ENCODE data around the gene ZNF485.

ZNF485 gene

GRCh38 chr10:43640603-43641002 lies 34.4 kb downstream of the ZNF485 start:
- DNase-seq (no peak), ATAC-seq (no peak)
- no peak overlapping the region for H3K27ac Mint-ChIP-seq
- H3K4me1 Mint-ChIP-seq = no peaks in the 10 kb centered on the region
- H3K9me3 Mint-ChIP-seq = peaks cover 48 to 67% of the 10 kb centered on the region in 2 donors
- H3K27me3 Mint-ChIP-seq = no peaks in the 10 kb centered on the region
- no peak overlapping the region for H3K4me3 Mint-ChIP-seq

GRCh38 chr10:43644252-43644651 lies 38.0 kb downstream of the ZNF485 start:
- DNase-seq (no peak), ATAC-seq (no peak)
- Mint-ChIP-seq H3K27ac (no peak overlapping the region), H3K4me1 (peaks cover 12% of the 10 kb centered on the region), H3K9me3 (peaks cover 39 to 53% of the 10 kb centered on the region in 2 donors), H3K27me3 (no peaks in the 10 kb centered on the region), H3K4me3 (no peak overlapping the region)

GRCh38 chr10:43645866-43646265 lies 39.6 kb downstream of the ZNF485 start:
- no peak overlapping the region for H3K27ac Mint-ChIP-seq

GRCh38 chr10:43647576-43647975 lies 41.3 kb downstream of the ZNF485 start:
- Mint-ChIP-seq H3K27ac (peak overlapping the region; percentile 93 to 96), H3K4me3 (peak overlapping the region; percentile 96 to 99), H3K4me1 (peaks cover 17% of the 10 kb centered on the region), H3K9me3 (peaks cover 34 to 41% of the 10 kb centered on the region in 2 donors), H3K27me3 (no peaks in the 10 kb centered on the region)
- ATAC-seq (no peak), DNase-seq (no peak)

More at GRCh38 chr10:43645866-43646265, 39.6 kb downstream of the ZNF485 start:
- Mint-ChIP-seq H3K4me1 (peaks cover 17% of the 10 kb centered on the region), H3K9me3 (peaks cover 34 to 41% of the 10 kb centered on the region in 2 donors), H3K27me3 (no peaks in the 10 kb centered on the region), H3K4me3 (no peak overlapping the region)
- DNase-seq = no peak
- ATAC-seq = no peak

GRCh38 chr10:43648095-43648397 lies 41.8 kb downstream of the ZNF485 start:
- H3K4me1 Mint-ChIP-seq = peaks cover 17% of the 10 kb centered on the region
- peak overlapping the region; percentile 96 to 99 for H3K4me3 Mint-ChIP-seq
- DNase-seq (no peak), ATAC-seq (no peak)
- H3K27me3 Mint-ChIP-seq = no peaks in the 10 kb centered on the region
- peaks cover 32 to 37% of the 10 kb centered on the region in 2 donors for H3K9me3 Mint-ChIP-seq
- peak overlapping the region; percentile 93 to 96 for H3K27ac Mint-ChIP-seq

GRCh38 chr10:43648398-43649184 lies 42.4 kb downstream of the ZNF485 start, which contains the start of gene ZNF32:
Gene ZNF32, minus strand, starts transcription at chr10:43648881. Its CDS starts 2,748 bp downstream, at chr10:43646133.
- Mint-ChIP-seq H3K27me3 (no peaks in the 10 kb centered on the region), H3K4me1 (peaks cover 17% of the 10 kb centered on the region), H3K27ac (peak within 1 kb of the TSS; percentile 97), H3K4me3 (peak within 1 kb of the TSS; percentile 96 to 99), H3K9me3 (peaks cover 27 to 31% of the 10 kb centered on the region in 2 donors)
- peak; percentile 83 to 84 for DNase-seq
- ATAC-seq = peak; percentile 97

GRCh38 chr10:43649185-43649523 lies 42.9 kb downstream of the ZNF485 start:
- Mint-ChIP-seq H3K4me3 (peak overlapping the region; percentile 96 to 99), H3K27me3 (no peaks in the 10 kb centered on the region), H3K4me1 (peaks cover 17% of the 10 kb centered on the region), H3K27ac (peak overlapping the region; percentile 97), H3K9me3 (peaks cover 27 to 29% of the 10 kb centered on the region in 2 donors)
- ATAC-seq (peak; percentile 1), DNase-seq (no peak)

GRCh38 chr10:43653746-43654145 lies 47.5 kb downstream of the ZNF485 start:
- no peaks in the 10 kb centered on the region for H3K9me3 Mint-ChIP-seq
- DNase-seq (no peak), ATAC-seq (no peak)
- no peak overlapping the region for H3K27ac Mint-ChIP-seq
- H3K4me3 Mint-ChIP-seq = no peak overlapping the region
- peaks cover 11% of the 10 kb centered on the region for H3K4me1 Mint-ChIP-seq
- peaks cover 12% of the 10 kb centered on the region for H3K27me3 Mint-ChIP-seq

GRCh38 chr10:43655311-43655710 lies 49.1 kb downstream of the ZNF485 start:
- ATAC-seq = no peak
- Mint-ChIP-seq H3K27ac (no peak overlapping the region), H3K4me1 (no peaks in the 10 kb centered on the region), H3K4me3 (no peak overlapping the region), H3K27me3 (peaks cover 12% of the 10 kb centered on the region), H3K9me3 (no peaks in the 10 kb centered on the region)
- DNase-seq = no peak

- DNase-seq (no peak), ATAC-seq (no peak)
- Mint-ChIP-seq H3K4me1 (no peaks in the 10 kb centered on the region), H3K27ac (no peak overlapping the region), H3K27me3 (peaks cover 12% of the 10 kb centered on the region), H3K9me3 (peaks cover 6 to 7% of the 10 kb centered on the region in 2 donors), H3K4me3 (no peak overlapping the region)
These were observed 52.0 kb downstream of the ZNF485 start for GRCh38 chr10:43658227-43658626.

GRCh38 chr10:43665054-43665453 lies 58.8 kb downstream of the ZNF485 start:
- DNase-seq (no peak), ATAC-seq (no peak)
- Mint-ChIP-seq H3K9me3 (peaks cover 8 to 14% of the 10 kb centered on the region in 2 donors), H3K4me1 (peaks cover 11% of the 10 kb centered on the region), H3K4me3 (no peak overlapping the region), H3K27me3 (peaks cover 34% of the 10 kb centered on the region), H3K27ac (no peak overlapping the region)

- H3K27me3 Mint-ChIP-seq = peaks cover 47% of the 10 kb centered on the region
- H3K9me3 Mint-ChIP-seq = peaks cover 8 to 14% of the 10 kb centered on the region in 2 donors
- ATAC-seq = no peak
- DNase-seq = no peak
- no peak overlapping the region for H3K27ac Mint-ChIP-seq
- no peak overlapping the region for H3K4me3 Mint-ChIP-seq
- H3K4me1 Mint-ChIP-seq = peaks cover 11% of the 10 kb centered on the region
These were observed 60.3 kb downstream of the ZNF485 start for GRCh38 chr10:43666552-43666951.

- DNase-seq (no peak), ATAC-seq (peak; percentile 49)
- no peak overlapping the region for H3K27ac Mint-ChIP-seq
- H3K9me3 Mint-ChIP-seq = peaks cover 8 to 14% of the 10 kb centered on the region in 2 donors
- peak overlapping the region; percentile 15 to 52 for H3K4me3 Mint-ChIP-seq
- H3K4me1 Mint-ChIP-seq = peaks cover 11% of the 10 kb centered on the region
- peaks cover 52% of the 10 kb centered on the region for H3K27me3 Mint-ChIP-seq
These were observed 61.1 kb downstream of the ZNF485 start for GRCh38 chr10:43667317-43667731.

Data from stimulated activated naive CD8-positive, alpha-beta T cell treated with anti-CD3 and anti-CD28 coated beads, Interleukin-15, amount 100 ng/mL, for 72 hours (primary cell).